ENCODE data around the gene RPS6KB2. TPM values are rescaled to one million over a fixed set of nuclear protein-coding genes. Genes with fewer than 3 reads are reported as not detected.
"Not testable (repeated sequence)": the region's sequence is repeated elsewhere in the genome, so short reads cannot be mapped to it uniquely, and the experiment has no call there.

Gene RPS6KB2
- total and polyA plus RNA-seq, 9 of the 15 experiments (the other 6 are each of a cell fraction or from before 2014, with no cell fraction given), result 0.42 to 122 (median 82.6) TPM

DNA sequence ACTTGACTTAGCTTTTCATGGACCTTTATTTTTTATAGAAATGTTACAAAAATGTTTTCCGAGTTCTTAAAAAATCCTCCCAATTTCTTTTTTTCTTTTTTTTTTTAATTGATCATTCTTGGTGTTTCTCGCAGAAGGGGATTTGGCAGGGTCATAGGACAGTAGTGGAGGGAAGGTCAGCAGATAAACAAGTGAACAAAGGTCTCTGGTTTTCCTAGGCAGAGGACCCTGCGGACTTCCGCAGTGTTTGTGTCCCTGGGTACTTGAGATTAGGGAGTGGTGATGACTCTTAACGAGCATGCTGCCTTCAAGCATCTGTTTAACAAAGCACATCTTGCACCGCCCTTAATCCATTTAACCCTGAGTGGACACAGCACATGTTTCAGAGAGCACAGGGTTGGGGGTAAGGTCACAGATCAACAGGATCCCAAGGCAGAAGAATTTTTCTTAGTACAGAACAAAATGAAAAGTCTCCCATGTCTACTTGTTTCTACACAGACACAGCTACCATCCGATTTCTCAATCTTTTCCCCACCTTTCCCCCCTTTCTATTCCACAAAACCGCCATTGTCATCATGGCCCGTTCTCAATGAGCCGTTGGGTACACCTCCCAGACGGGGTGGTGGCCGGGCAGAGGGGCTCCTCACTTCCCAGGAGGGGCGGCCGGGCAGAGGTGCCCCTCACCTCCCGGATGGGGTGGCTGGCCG, 49.2 kb downstream of the RPS6KB2 start (continued):
- TF ChIP-seq, protein P1, sequence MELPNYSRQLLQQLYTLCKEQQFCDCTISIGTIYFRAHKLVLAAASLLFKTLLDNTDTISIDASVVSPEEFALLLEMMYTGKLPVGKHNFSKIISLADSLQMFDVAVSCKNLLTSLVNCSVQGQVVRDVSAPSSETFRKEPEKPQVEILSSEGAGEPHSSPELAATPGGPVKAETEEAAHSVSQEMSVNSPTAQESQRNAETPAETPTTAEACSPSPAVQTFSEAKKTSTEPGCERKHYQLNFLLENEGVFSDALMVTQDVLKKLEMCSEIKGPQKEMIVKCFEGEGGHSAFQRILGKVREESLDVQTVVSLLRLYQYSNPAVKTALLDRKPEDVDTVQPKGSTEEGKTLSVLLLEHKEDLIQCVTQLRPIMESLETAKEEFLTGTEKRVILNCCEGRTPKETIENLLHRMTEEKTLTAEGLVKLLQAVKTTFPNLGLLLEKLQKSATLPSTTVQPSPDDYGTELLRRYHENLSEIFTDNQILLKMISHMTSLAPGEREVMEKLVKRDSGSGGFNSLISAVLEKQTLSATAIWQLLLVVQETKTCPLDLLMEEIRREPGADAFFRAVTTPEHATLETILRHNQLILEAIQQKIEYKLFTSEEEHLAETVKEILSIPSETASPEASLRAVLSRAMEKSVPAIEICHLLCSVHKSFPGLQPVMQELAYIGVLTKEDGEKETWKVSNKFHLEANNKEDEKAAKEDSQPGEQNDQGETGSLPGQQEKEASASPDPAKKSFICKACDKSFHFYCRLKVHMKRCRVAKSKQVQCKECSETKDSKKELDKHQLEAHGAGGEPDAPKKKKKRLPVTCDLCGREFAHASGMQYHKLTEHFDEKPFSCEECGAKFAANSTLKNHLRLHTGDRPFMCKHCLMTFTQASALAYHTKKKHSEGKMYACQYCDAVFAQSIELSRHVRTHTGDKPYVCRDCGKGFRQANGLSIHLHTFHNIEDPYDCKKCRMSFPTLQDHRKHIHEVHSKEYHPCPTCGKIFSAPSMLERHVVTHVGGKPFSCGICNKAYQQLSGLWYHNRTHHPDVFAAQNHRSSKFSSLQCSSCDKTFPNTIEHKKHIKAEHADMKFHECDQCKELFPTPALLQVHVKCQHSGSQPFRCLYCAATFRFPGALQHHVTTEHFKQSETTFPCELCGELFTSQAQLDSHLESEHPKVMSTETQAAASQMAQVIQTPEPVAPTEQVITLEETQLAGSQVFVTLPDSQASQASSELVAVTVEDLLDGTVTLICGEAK (IDR thresholded peaks at IDR 0.05), result peak; percentile 42; the same call in 1 of the 2 replicates
- TF ChIP-seq, protein P1 (CRISPR knock-in tag; IDR thresholded peaks at IDR 0.05), result not testable (repeated sequence)
- TF ChIP-seq TRIM28 (IDR thresholded peaks at IDR 0.05) (0 out of 2 replicates have a peak, but pooled peaks have one; percentile 30), NCOR1 (IDR thresholded peaks at IDR 0.05) (peak; percentile 57), TRIM24 (IDR thresholded peaks at IDR 0.05) (peak in 1 of 2 experiments; percentile 45; a peak in 1 of 4 replicates), ESRRA (IDR thresholded peaks at IDR 0.05; ENCODE audit: borderline replicate concordance, low read depth) (0 out of 2 replicates have a peak, but pooled peaks have one; percentile 48), NFIC (IDR thresholded peaks at IDR 0.05) (peak; percentile 34; the same call in 1 of the 2 replicates), KDM1A (IDR thresholded peaks at IDR 0.05) (peak; percentile 56 to 63; a peak in 3 of 4 replicates), CC2D1A (IDR thresholded peaks at IDR 0.05) (peak; percentile 80; the same call in 1 of the 2 replicates), SMARCA5 (IDR thresholded peaks at IDR 0.05) (0 out of 2 replicates have a peak, but pooled peaks have one; percentile 12), TAL1 (IDR thresholded peaks at IDR 0.05) (peak; percentile 71)
- TF ChIP-seq, protein P2, sequence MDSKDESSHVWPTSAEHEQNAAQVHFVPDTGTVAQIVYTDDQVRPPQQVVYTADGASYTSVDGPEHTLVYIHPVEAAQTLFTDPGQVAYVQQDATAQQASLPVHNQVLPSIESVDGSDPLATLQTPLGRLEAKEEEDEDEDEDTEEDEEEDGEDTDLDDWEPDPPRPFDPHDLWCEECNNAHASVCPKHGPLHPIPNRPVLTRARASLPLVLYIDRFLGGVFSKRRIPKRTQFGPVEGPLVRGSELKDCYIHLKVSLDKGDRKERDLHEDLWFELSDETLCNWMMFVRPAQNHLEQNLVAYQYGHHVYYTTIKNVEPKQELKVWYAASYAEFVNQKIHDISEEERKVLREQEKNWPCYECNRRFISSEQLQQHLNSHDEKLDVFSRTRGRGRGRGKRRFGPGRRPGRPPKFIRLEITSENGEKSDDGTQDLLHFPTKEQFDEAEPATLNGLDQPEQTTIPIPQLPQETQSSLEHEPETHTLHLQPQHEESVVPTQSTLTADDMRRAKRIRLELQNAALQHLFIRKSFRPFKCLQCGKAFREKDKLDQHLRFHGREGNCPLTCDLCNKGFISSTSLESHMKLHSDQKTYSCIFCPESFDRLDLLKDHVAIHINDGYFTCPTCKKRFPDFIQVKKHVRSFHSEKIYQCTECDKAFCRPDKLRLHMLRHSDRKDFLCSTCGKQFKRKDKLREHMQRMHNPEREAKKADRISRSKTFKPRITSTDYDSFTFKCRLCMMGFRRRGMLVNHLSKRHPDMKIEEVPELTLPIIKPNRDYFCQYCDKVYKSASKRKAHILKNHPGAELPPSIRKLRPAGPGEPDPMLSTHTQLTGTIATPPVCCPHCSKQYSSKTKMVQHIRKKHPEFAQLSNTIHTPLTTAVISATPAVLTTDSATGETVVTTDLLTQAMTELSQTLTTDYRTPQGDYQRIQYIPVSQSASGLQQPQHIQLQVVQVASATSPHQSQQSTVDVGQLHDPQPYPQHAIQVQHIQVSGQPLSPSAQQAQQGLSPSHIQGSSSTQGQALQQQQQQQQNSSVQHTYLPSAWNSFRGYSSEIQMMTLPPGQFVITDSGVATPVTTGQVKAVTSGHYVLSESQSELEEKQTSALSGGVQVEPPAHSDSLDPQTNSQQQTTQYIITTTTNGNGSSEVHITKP (IDR thresholded peaks at IDR 0.05; ENCODE audit: partially characterized antibody), result peak; percentile 52
- TF ChIP-seq, protein P3, sequence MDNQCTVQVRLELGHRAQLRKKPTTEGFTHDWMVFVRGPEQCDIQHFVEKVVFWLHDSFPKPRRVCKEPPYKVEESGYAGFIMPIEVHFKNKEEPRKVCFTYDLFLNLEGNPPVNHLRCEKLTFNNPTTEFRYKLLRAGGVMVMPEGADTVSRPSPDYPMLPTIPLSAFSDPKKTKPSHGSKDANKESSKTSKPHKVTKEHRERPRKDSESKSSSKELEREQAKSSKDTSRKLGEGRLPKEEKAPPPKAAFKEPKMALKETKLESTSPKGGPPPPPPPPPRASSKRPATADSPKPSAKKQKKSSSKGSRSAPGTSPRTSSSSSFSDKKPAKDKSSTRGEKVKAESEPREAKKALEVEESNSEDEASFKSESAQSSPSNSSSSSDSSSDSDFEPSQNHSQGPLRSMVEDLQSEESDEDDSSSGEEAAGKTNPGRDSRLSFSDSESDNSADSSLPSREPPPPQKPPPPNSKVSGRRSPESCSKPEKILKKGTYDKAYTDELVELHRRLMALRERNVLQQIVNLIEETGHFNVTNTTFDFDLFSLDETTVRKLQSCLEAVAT (IDR thresholded peaks at IDR 0.05), result peak in 1 of 2 experiments; percentile 15; a peak in 1 of 4 replicates

Data from K562 (cell line).